HG03039 (cell line): ENCODE measurements around the gene EEF1A2.
"Not testable (repeated sequence)": the region's sequence is repeated elsewhere in the genome, so short reads cannot be mapped to it uniquely, and the experiment has no call there.

Experiments
- ATAC-seq: cut with Tn5 transposase; IDR thresholded peaks from one replicate; pipeline ENCODE4 v1.9.1; 2021; ENCODE audit warnings: mild to moderate bottlenecking, moderate library complexity; ENCODE audit not compliant: unreplicated experiment

EEF1A2 gene

GRCh38 chr20:63488315-63489251 lies 10.3 kb downstream of the EEF1A2 start:
- ATAC-seq: no peak

DNA sequence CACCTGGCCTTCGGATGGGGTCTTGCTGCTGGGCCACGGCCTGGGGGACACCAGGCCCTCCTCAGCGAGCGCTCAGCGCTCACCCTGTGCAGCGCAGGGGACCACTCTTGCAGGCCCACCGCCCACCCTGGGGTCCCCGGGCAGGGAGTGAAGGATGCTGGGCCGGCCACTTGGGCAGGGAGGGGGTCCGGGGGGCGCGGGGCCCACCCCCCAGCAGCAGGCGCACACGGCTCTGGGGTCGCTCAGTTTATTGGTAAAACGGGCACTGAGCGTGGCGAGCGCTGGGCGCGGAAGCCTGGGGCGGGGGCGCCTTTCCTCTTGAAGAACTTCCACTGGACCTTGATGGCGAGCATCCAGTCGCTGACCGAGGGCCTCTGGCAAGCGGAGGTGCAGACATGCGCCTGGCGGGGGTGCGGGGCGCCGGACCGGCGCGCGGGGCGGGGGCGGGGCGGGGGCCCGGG lies 11.1 kb downstream of the EEF1A2 start:
- no peak for ATAC-seq

DNA sequence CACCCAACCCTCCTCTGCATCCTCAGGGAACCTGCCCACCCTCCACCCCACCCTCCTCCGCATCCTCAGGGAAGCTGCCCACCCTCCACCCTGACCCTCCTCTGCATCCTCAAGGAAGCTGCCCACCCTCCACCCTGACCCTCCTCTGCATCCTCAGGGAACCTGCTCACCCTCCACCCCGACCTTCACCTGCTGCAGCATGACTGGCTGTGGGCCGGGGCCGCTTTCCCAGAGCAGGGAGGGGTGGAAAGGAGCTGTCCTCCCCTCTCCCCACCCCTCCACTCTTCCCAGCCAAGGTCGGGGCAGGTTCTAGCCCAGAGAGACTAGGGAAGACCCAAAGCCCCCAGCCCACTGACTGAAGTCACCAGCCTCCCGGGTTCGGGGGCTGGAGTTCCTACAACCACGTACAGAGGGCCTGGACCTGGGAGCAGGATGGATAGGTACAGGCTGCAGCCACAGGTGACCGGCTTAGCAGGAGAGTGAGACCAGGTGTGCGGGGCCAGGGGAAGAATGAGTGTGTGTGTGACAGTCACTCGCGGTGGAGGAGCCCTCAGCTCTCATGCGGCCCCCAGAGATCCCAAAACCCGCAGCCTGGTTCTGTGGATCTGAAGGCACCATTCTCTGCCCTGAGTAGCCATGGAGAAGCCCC lies 11.6 kb downstream of the EEF1A2 start:
- ATAC-seq: no peak

DNA sequence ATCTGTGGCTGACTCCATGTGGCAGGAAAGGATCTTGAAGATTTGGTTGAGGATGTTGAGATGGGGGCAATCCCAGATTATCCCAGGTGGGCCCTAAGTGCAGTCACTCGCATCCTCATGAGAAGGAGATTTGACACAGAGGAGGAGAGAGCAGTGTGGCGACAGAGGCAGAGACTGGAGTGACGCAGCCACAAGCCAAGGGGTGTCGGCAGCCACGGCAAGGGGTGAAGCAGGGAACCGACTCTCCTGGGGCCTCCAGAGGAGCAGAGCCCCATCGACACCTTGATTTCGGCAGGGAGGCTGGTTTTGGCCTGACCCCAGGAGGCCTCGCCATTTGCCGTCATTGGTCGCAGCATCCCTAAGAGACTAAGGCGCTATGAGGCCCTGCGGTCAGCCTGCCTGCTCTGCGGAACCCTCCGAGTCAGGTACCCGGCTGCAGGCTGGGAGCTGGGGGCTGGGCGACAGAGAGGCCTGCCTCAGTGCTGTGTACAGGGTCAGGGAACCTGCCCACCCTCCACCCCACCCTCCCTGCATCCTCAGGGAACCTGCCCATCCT lies 12.5 kb downstream of the EEF1A2 start:
- no peak for ATAC-seq

- ATAC-seq: no peak
Measured at GRCh38 chr20:63484651-63485403, 14.1 kb downstream of the EEF1A2 start.

DNA sequence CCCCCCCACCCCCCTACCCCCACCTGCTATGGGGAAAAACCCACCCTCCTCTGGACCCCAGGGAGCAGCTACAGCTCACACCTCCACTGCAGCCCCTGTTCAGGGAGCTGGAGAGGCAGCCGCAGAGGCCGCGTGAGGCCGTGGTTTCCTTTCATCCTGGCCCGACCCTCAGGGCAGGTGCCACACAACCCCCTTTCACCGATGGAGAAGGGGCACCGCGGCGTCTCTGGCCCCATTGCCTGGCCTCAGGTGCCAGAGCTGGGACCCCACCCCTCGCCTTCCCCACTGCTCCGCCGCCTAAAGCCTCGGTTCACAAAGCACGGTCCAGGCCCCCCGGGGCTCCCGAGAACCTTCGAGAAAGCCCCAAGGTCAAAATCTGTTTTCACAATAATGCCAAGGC lies 14.6 kb downstream of the EEF1A2 start:
- no peak for ATAC-seq

DNA sequence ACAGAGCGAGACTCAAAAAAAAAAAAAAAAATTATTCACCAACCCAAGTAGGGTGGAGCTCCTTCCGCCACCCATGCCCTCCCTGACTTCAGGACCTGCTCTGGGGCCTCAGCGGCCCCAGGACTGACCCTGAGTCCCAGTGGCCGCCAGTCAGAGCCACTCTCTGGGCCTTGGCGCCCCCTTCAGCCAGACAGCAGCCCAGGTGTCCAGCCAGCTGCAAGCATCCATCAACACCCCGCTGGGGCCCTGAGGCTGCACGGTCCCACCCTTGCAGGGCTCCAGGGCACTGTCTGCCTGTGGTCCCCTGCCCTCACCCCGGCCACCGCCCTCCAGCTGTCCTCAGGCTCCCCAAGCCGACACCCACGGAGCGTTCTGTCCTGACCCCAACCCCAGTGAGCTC lies 15.0 kb downstream of the EEF1A2 start:
- no peak for ATAC-seq

GRCh38 chr20:63482021-63482587 lies 16.8 kb downstream of the EEF1A2 start:
- ATAC-seq: no peak

- no peak for ATAC-seq
Measured at GRCh38 chr20:63481503-63481902, 17.4 kb downstream of the EEF1A2 start.

DNA sequence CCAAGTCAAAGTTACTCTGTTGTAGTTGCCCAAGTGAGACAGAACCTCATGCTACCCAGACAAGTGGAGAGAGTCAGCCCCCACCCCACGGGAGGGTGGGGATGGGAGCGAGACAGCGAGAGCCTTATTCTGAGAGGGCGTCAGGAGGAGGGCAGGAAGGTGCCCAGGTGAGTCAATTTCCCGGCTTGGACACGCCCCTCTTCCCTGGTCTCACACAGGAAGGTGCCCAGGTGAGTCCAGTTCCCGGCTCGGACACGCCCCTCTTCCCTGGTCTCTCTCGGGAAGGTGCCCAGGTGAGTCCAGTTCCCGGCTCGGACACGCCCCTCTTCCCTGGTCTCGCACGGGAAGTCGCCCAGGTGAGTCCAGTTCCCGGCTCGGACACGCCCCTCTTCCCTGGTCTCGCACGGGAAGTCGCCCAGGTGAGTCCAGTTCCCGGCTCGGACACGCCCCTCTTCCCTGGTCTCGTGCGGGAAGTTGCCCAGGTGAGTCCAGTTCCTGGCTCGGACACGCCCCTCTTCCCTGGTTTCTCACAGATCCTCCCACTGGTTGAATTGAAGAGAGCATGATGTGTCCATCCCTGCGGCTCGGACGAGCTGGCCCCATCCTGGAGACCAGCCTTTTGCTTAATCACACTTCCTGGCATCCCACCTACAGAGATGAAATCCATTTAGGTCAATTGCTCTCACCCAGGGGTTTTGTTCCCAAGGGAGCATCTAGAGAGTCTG lies 19.0 kb downstream of the EEF1A2 start:
- not testable (repeated sequence) for ATAC-seq

GRCh38 chr20:63478346-63479302 lies 20.3 kb downstream of the EEF1A2 start:
- ATAC-seq: no peak

DNA sequence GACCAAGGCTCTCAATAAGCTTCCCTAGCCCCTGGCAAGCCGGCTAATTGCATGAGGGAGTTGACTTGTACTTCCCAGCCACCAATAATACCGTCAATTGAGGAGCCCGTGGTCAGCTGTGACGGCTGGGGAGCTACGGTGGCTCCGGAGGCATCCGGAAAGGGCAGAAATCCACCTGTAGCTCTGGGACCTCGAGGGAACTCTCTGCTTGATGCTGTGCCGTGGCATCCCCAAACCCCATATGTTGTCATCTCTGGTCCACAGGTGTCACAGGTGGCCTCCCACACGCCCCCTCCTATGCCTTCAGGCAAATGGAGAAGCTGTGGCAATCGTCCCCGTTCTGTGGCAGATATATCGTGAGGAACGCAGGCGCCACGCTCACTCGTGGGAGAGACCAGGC lies 20.9 kb downstream of the EEF1A2 start:
- no peak for ATAC-seq

DNA sequence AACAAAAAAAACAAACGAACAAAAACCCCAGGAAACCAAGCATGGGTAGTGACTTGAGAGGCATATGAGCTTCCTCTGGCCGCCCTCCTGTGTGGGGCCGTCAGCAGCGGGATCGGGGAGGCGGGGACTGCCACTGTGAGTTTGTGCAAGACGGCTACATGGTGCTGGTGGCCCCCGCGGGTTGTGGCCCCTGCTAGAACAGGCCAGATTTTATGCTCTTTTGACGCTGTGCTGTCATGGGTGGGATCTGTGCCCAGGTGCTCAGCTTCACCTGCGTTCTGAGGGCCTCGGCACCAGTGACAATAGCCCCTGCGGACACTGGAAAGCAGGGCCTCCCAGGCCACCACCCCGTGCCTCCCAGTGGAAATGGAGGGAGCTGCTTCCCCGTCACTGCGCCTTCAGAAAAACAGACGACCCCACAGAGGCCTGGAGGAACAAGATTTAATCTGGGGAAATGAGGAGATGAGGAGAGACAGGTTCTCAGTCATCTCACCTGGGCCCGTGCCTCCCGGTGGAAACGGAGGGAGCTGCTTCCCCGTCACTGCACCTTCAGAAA lies 21.7 kb downstream of the EEF1A2 start:
- ATAC-seq: no peak

- ATAC-seq: no peak
Measured at GRCh38 chr20:63475209-63475608, 23.7 kb downstream of the EEF1A2 start.

GRCh38 chr20:63473555-63474449 lies 25.1 kb downstream of the EEF1A2 start:
- ATAC-seq: no peak

- ATAC-seq: no peak
Measured at GRCh38 chr20:63472862-63473390, 26.0 kb downstream of the EEF1A2 start.
